ENCODE results near the gene ARFGEF2.

GRCh38 chr20:48921168-48921882 lies at the start of gene ARFGEF2:
- TF ChIP-seq, protein P1, sequence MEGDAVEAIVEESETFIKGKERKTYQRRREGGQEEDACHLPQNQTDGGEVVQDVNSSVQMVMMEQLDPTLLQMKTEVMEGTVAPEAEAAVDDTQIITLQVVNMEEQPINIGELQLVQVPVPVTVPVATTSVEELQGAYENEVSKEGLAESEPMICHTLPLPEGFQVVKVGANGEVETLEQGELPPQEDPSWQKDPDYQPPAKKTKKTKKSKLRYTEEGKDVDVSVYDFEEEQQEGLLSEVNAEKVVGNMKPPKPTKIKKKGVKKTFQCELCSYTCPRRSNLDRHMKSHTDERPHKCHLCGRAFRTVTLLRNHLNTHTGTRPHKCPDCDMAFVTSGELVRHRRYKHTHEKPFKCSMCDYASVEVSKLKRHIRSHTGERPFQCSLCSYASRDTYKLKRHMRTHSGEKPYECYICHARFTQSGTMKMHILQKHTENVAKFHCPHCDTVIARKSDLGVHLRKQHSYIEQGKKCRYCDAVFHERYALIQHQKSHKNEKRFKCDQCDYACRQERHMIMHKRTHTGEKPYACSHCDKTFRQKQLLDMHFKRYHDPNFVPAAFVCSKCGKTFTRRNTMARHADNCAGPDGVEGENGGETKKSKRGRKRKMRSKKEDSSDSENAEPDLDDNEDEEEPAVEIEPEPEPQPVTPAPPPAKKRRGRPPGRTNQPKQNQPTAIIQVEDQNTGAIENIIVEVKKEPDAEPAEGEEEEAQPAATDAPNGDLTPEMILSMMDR (IDR thresholded peaks at IDR 0.05; ENCODE audit: poor library complexity, severe bottlenecking), result peak; percentile 36
- TF ChIP-seq EZH2 (IDR thresholded peaks at IDR 0.05; ENCODE audit: borderline replicate concordance, insufficient read depth, low read length, poor library complexity, severe bottlenecking) (no peak), EP300 (conservative IDR thresholded peaks at IDR 0.05; ENCODE audit: poor library complexity, severe bottlenecking) (peak; percentile 73), MXI1 (conservative IDR thresholded peaks at IDR 0.05; ENCODE audit: poor library complexity, severe bottlenecking) (peak; percentile 93), TAF1 (IDR thresholded peaks at IDR 0.05; ENCODE audit: low read depth) (peak; percentile 78), SMC3 (conservative IDR thresholded peaks at IDR 0.05; ENCODE audit: poor library complexity) (no peak)
- TF ChIP-seq, protein P2, sequence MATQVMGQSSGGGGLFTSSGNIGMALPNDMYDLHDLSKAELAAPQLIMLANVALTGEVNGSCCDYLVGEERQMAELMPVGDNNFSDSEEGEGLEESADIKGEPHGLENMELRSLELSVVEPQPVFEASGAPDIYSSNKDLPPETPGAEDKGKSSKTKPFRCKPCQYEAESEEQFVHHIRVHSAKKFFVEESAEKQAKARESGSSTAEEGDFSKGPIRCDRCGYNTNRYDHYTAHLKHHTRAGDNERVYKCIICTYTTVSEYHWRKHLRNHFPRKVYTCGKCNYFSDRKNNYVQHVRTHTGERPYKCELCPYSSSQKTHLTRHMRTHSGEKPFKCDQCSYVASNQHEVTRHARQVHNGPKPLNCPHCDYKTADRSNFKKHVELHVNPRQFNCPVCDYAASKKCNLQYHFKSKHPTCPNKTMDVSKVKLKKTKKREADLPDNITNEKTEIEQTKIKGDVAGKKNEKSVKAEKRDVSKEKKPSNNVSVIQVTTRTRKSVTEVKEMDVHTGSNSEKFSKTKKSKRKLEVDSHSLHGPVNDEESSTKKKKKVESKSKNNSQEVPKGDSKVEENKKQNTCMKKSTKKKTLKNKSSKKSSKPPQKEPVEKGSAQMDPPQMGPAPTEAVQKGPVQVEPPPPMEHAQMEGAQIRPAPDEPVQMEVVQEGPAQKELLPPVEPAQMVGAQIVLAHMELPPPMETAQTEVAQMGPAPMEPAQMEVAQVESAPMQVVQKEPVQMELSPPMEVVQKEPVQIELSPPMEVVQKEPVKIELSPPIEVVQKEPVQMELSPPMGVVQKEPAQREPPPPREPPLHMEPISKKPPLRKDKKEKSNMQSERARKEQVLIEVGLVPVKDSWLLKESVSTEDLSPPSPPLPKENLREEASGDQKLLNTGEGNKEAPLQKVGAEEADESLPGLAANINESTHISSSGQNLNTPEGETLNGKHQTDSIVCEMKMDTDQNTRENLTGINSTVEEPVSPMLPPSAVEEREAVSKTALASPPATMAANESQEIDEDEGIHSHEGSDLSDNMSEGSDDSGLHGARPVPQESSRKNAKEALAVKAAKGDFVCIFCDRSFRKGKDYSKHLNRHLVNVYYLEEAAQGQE (IDR thresholded peaks at IDR 0.05; ENCODE audit: borderline replicate concordance), result no peak
